ENCODE results near the gene SMCO4. TPM values are rescaled to one million over a fixed set of nuclear protein-coding genes. Genes with fewer than 3 reads are reported as not detected.
"Not testable (repeated sequence)": the region's sequence is repeated elsewhere in the genome, so short reads cannot be mapped to it uniquely, and the experiment has no call there.

SMCO4 gene
- total RNA-seq, 1 donor from 2014 or later, result 48.1 TPM

DNA sequence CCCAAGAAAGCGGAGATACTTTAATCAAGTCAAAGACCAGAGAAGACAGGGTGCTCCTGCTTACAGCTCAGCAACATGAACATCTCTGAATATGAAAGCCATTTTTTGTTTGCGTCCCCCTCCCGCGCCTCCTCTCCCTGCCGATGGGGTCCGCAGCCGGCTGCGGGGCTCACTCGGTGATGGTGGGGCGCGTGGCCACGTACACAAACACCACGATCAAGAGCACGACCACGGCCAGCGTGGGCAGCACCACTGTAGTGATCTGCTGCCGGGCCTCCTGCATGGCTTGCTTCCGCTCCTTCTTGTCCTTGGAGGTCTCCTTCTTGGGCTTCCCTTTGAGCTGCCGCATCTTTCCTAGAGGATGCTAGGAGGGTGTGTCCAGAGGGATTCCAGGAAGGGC, 64.3 kb downstream of the SMCO4 start:
- TF ChIP-seq, protein P1, sequence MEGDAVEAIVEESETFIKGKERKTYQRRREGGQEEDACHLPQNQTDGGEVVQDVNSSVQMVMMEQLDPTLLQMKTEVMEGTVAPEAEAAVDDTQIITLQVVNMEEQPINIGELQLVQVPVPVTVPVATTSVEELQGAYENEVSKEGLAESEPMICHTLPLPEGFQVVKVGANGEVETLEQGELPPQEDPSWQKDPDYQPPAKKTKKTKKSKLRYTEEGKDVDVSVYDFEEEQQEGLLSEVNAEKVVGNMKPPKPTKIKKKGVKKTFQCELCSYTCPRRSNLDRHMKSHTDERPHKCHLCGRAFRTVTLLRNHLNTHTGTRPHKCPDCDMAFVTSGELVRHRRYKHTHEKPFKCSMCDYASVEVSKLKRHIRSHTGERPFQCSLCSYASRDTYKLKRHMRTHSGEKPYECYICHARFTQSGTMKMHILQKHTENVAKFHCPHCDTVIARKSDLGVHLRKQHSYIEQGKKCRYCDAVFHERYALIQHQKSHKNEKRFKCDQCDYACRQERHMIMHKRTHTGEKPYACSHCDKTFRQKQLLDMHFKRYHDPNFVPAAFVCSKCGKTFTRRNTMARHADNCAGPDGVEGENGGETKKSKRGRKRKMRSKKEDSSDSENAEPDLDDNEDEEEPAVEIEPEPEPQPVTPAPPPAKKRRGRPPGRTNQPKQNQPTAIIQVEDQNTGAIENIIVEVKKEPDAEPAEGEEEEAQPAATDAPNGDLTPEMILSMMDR (conservative IDR thresholded peaks at IDR 0.05; ENCODE audit: low read depth, low read length), result no peak
- no peak for DNase-seq (ENCODE audit: low read depth)
- no peak overlapping the region for H3K4me3 ChIP-seq (ENCODE audit: low read depth, low read length)

- DNase-seq (ENCODE audit: low read depth), result no peak
- H3K4me3 ChIP-seq (ENCODE audit: low read depth, low read length), result no peak overlapping the region
These were observed 65.4 kb downstream of the SMCO4 start for GRCh38 chr11:93477684-93478234.

DNA sequence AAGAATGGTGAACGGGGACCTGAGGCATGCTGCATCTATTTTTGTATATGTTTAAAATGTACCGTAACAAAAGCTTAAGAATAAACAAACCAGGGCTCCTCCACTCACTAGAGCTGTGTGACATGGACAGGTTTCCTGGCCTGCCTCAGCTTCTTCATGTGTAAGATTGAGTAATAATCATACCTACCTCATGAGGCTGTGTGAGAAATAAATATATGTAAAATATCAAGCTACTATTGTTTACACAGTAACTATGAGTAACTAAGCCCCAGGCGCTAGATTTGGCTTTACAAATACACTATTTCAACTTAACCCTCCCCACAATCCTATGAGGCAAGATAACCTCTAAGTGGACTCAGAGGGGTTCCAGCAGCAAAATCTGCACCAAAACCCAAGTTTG, 66.4 kb downstream of the SMCO4 start:
- no peak overlapping the region for H3K4me3 ChIP-seq (ENCODE audit: low read depth, low read length)
- TF ChIP-seq, protein P1 (conservative IDR thresholded peaks at IDR 0.05; ENCODE audit: low read depth, low read length), result no peak
- no peak for DNase-seq (ENCODE audit: low read depth)

More at GRCh38 chr11:93477684-93478234, 65.4 kb downstream of the SMCO4 start:
- TF ChIP-seq, protein P1 (conservative IDR thresholded peaks at IDR 0.05; ENCODE audit: low read depth, low read length), result no peak

DNA sequence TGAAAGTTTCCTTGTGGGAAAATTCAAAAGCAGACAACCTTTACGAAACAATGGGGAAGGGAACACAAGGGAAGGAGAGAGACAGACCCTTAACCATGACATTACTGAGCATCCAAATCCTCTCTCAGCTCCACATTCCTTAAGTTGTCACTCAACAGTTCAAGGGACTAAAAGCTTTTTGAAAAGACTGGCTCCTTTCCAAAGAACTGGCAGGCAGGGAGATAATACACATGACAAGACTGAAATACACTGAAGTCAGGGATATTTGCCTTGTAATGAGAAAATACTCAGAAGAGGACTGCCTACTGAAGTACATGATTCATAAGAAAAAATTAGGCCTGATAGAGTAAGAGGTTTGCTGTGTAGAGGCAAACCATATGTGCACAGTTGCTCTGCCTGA, 69.1 kb downstream of the SMCO4 start:
- DNase-seq (ENCODE audit: low read depth), result no peak
- no peak overlapping the region for H3K4me3 ChIP-seq (ENCODE audit: low read depth, low read length)
- TF ChIP-seq, protein P1 (conservative IDR thresholded peaks at IDR 0.05; ENCODE audit: low read depth, low read length), result no peak

- H3K4me3 ChIP-seq (ENCODE audit: low read depth, low read length), result no peak overlapping the region
- DNase-seq (ENCODE audit: low read depth), result no peak
- TF ChIP-seq, protein P1 (conservative IDR thresholded peaks at IDR 0.05; ENCODE audit: low read depth, low read length), result no peak
These were observed 74.9 kb downstream of the SMCO4 start for GRCh38 chr11:93468290-93468689.

- DNase-seq (ENCODE audit: low read depth), result no peak
- TF ChIP-seq, protein P1 (conservative IDR thresholded peaks at IDR 0.05; ENCODE audit: low read depth, low read length), result no peak
- H3K4me3 ChIP-seq (ENCODE audit: low read depth, low read length), result no peak overlapping the region
These were observed 76.1 kb downstream of the SMCO4 start for GRCh38 chr11:93467054-93467453.

GRCh38 chr11:93464927-93465540, 78.2 kb downstream of the SMCO4 start:
- TF ChIP-seq, protein P1 (conservative IDR thresholded peaks at IDR 0.05; ENCODE audit: low read depth, low read length), result no peak
- H3K4me3 ChIP-seq (ENCODE audit: low read depth, low read length), result no peak overlapping the region
- no peak for DNase-seq (ENCODE audit: low read depth)

- H3K4me3 ChIP-seq (ENCODE audit: low read depth, low read length); DNase-seq (ENCODE audit: low read depth): not testable (repeated sequence)
These were observed 79.5 kb downstream of the SMCO4 start for GRCh38 chr11:93463666-93464065.

All from epithelial cell of proximal tubule (primary cell).